GM12873 (cell line): ENCODE data around the gene VSTM2B.

Source experiments
- CTCF ChIP-seq: IDR thresholded peaks from 2 replicates; pipeline ENCODE4 v1.5.1; 2012; ENCODE audit warnings: low read depth, mild to moderate bottlenecking, moderate library complexity, low read length, control low read depth; ENCODE audit not compliant: insufficient read depth; ENCODE audit errors: missing control alignments

The VSTM2B gene

GRCh38 chr19:29587059-29587458 lies 61.3 kb downstream of the VSTM2B start:
- TF ChIP-seq CTCF = no peak

GRCh38 chr19:29587518-29587986 lies 61.8 kb downstream of the VSTM2B start:
- TF ChIP-seq CTCF = no peak

GRCh38 chr19:29588095-29588494 lies 62.3 kb downstream of the VSTM2B start:
- no peak for TF ChIP-seq CTCF

- TF ChIP-seq CTCF = no peak
Measured at GRCh38 chr19:29590278-29590677, 64.5 kb downstream of the VSTM2B start.

- no peak for TF ChIP-seq CTCF
Measured at GRCh38 chr19:29591670-29592069, 65.9 kb downstream of the VSTM2B start.

GRCh38 chr19:29593869-29594268 lies 68.1 kb downstream of the VSTM2B start:
- TF ChIP-seq CTCF = no peak

- TF ChIP-seq CTCF = no peak
Measured at GRCh38 chr19:29596080-29596727, 70.4 kb downstream of the VSTM2B start.
